C4-2B (cell line): ENCODE results near the gene CRYGS.

Experiments
- H3K27ac ChIP-seq: fragments of 450-650 bp; 2 replicates; pipeline ENCODE4 v1.5.1; 2017
- CTCF ChIP-seq: fragments of 450-650 bp; conservative IDR thresholded peaks from 2 replicates; pipeline ENCODE4 v1.5.1; 2017; ENCODE audit warnings: mild to moderate bottlenecking
- ZFX ChIP-seq: fragments of 450-650 bp; IDR thresholded peaks from 2 replicates; pipeline ENCODE4 v1.6.1; 2017

CRYGS gene

GRCh38 chr3:186570096-186570940 is 26.1 kb upstream of the CRYGS start, which contains the start of gene DNAJB11:
Gene DNAJB11, plus strand, starts transcription at chr3:186570720. Its CDS starts 178 bp downstream, at chr3:186570898.
- TF ChIP-seq CTCF, result no peak
- TF ChIP-seq ZFX, result no peak
- peak within 1 kb of the TSS; percentile 78 for H3K27ac ChIP-seq

- peak overlapping the region; percentile 78 for H3K27ac ChIP-seq
- TF ChIP-seq ZFX (no peak), CTCF (no peak)
These were observed 25.6 kb upstream of the CRYGS start for GRCh38 chr3:186569779-186570095.

GRCh38 chr3:186569361-186569760 is 25.2 kb upstream of the CRYGS start:
- peak overlapping the region; percentile 78 for H3K27ac ChIP-seq

GRCh38 chr3:186567072-186567921 is 23.1 kb upstream of the CRYGS start, which contains the start of gene TBCCD1:
Gene TBCCD1, minus strand, starts transcription at chr3:186567339. Its CDS starts 3,010 bp downstream, at chr3:186564329.
- TF ChIP-seq CTCF (no peak), ZFX (peak; percentile 4; the same call in 1 of the 2 replicates)
- peak within 1 kb of the TSS; percentile 93 for H3K27ac ChIP-seq

GRCh38 chr3:186566772-186567071 is 22.5 kb upstream of the CRYGS start:
- TF ChIP-seq CTCF (no peak; the same call in 1 of the 2 replicates), ZFX (no peak)
- H3K27ac ChIP-seq, result peak overlapping the region; percentile 93

- H3K27ac ChIP-seq, result no peak overlapping the region
- TF ChIP-seq CTCF (no peak), ZFX (no peak)
These were observed 20.4 kb upstream of the CRYGS start for GRCh38 chr3:186564586-186564985.

GRCh38 chr3:186552408-186553031 is 8.3 kb upstream of the CRYGS start:
- TF ChIP-seq CTCF, result no peak
- TF ChIP-seq ZFX, result no peak
- H3K27ac ChIP-seq, result no peak overlapping the region
